GM12875 (cell line): ENCODE data around the gene POMC.

Source experiments
- H3K4me3 ChIP-seq: one replicate; pipeline ENCODE4 v1.5.1; 2011; ENCODE audit warnings: low read depth, low read length, control low read depth
- CTCF ChIP-seq: IDR thresholded peaks from 2 replicates; pipeline ENCODE4 v1.5.1; 2011; ENCODE audit warnings: low read depth, mild to moderate bottlenecking, control low read depth, inconsistent platforms, low read length, moderate library complexity, borderline replicate concordance; ENCODE audit not compliant: insufficient read depth

POMC gene

GRCh38 chr2:25176541-25177181 lies 8.3 kb upstream of the POMC start:
- H3K4me3 ChIP-seq = no peak overlapping the region
- no peak for TF ChIP-seq CTCF

- H3K4me3 ChIP-seq = no peak overlapping the region
- TF ChIP-seq CTCF = no peak
These were observed 7.8 kb upstream of the POMC start for GRCh38 chr2:25176138-25176537.

- H3K4me3 ChIP-seq = no peak overlapping the region
- no peak for TF ChIP-seq CTCF
These were observed 5.9 kb upstream of the POMC start for GRCh38 chr2:25174192-25174861.

GRCh38 chr2:25173719-25174118 lies 5.3 kb upstream of the POMC start:
- no peak overlapping the region for H3K4me3 ChIP-seq
- no peak for TF ChIP-seq CTCF

GRCh38 chr2:25170888-25171287 lies 2.5 kb upstream of the POMC start:
- no peak for TF ChIP-seq CTCF
- no peak overlapping the region for H3K4me3 ChIP-seq

- H3K4me3 ChIP-seq = no peak overlapping the region
- TF ChIP-seq CTCF = no peak
These were observed 692 bp upstream of the POMC start for GRCh38 chr2:25169073-25169470.

- no peak overlapping the region for H3K4me3 ChIP-seq
- peak; percentile 75 for TF ChIP-seq CTCF
These were observed 2.1 kb downstream of the POMC start for GRCh38 chr2:25165992-25166875.
